Endothelial cell of umbilical vein (primary cell): ENCODE measurements around the gene SNCG. TPM values are rescaled to one million over a fixed set of nuclear protein-coding genes. Genes with fewer than 3 reads are reported as not detected.

Experiments used
- BruUV-seq: library from RNA; stranded (reverse); fragments of 400-500 nt; replicated peaks from 2 replicates; lab custom pipeline; 2021; lab: Mats Ljungman, UMichigan
- CTCF ChIA-PET: fragments of 300-600, 350-600 bp; sonication (Branson Sonifier 250); formaldehyde crosslinking; loops from one replicate; lab custom pipeline; 2021; ENCODE audit warnings: antibody characterized with exemption, inconsistent platforms; lab: Charles Lee
- POLR2A ChIA-PET: fragments of 300-600, 350-600 bp; sonication (Branson Sonifier 250); formaldehyde crosslinking; loops from one replicate; lab custom pipeline; 2021; ENCODE audit warnings: antibody characterized with exemption, inconsistent platforms; lab: Charles Lee
- DNase-seq: peaks from one replicate; pipeline ENCODE4 v3.0.0-alpha.2; 2011; ENCODE audit warnings: low read depth, low spot score
- FAIRE-seq: peaks from 2 replicates; lab custom pipeline; 2011; peaks lifted over from hg19 to GRCh38; lab: Jason Lieb, UNC
- H2AFZ ChIP-seq: 2 replicates; pipeline ENCODE4 v1.6.0; 2012; ENCODE audit warnings: low read depth, low read length, control low read depth, inconsistent platforms
- H3K27ac ChIP-seq: 2 replicates; pipeline ENCODE4 v1.5.1; 2011; ENCODE audit warnings: low read depth, mild to moderate bottlenecking, control low read depth, low read length, moderate library complexity; ENCODE audit not compliant: insufficient read depth
- H3K27me3 ChIP-seq, 2 experiments: 2 replicates each; pipeline versions ENCODE4 v1.6.0 to v1.6.1; 2011; ENCODE audit warnings: low read length in 2 of 2, mixed read lengths in 1 of 2; ENCODE audit not compliant: control insufficient read depth in 2 of 2, insufficient read depth in 2 of 2
- H3K36me3 ChIP-seq, 2 experiments: 2 replicates in 1 of 2; 3 replicates in 1 of 2; pipeline ENCODE4 v1.5.1; 2011; ENCODE audit warnings: low read length in 2 of 2, mild to moderate bottlenecking in 1 of 2, moderate library complexity in 1 of 2; ENCODE audit not compliant: control insufficient read depth in 2 of 2, insufficient read depth in 2 of 2; ENCODE audit errors: extremely low read depth in 1 of 2
- H3K4me1 ChIP-seq: 3 replicates; pipeline ENCODE4 v1.5.1; 2011; ENCODE audit warnings: mild to moderate bottlenecking, low read length; ENCODE audit not compliant: control insufficient read depth, insufficient read depth; ENCODE audit errors: extremely low read depth
- H3K4me2 ChIP-seq: 2 replicates; pipeline ENCODE4 v1.6.1; 2011; ENCODE audit warnings: low read length, control low read depth, mixed read lengths; ENCODE audit not compliant: insufficient read depth
- H3K4me3 ChIP-seq, 3 experiments: fragments of 200-600 bp in 1 of 3; sonication (generic), shearing (Covaris generic) in 1 of 3; replicated peaks in 1 of 3; 2 replicates each; pipeline ENCODE4 v1.5.1; 2011 to 2016; ENCODE audit warnings: control low read depth in 3 of 3, low read length in 3 of 3, mild to moderate bottlenecking in 2 of 3, inconsistent platforms in 1 of 3, low read depth in 1 of 3, moderate library complexity in 1 of 3; ENCODE audit not compliant: insufficient read depth in 1 of 3
- H3K79me2 ChIP-seq: 2 replicates; pipeline ENCODE4 v1.6.0; 2012; ENCODE audit warnings: low read length, inconsistent platforms; ENCODE audit not compliant: control insufficient read depth, insufficient read depth
- H3K9ac ChIP-seq: replicated peaks from 2 replicates; pipeline ENCODE3; 2011; ENCODE audit warnings: low read length, control low read depth; ENCODE audit not compliant: insufficient read depth; ENCODE audit errors: extremely low read depth
- H3K9me1 ChIP-seq: replicated peaks from 3 replicates; pipeline ENCODE4 v1.6.0; 2011; ENCODE audit warnings: mild to moderate bottlenecking, low read length; ENCODE audit not compliant: control insufficient read depth, insufficient read depth; ENCODE audit errors: extremely low read depth
- H3K9me3 ChIP-seq: replicated peaks from 2 replicates; pipeline ENCODE4 v1.5.1; 2012; ENCODE audit warnings: low read length, inconsistent platforms; ENCODE audit not compliant: control insufficient read depth, insufficient read depth
- H4K20me1 ChIP-seq: replicated peaks from 2 replicates; pipeline ENCODE3; 2011; ENCODE audit warnings: mild to moderate bottlenecking, low read length; ENCODE audit not compliant: control insufficient read depth, insufficient read depth; ENCODE audit errors: extremely low read depth
- CTCF ChIP-seq, 2 donors: IDR thresholded peaks; 1 replicate in 1 of 2; 2 replicates in 1 of 2; pipeline ENCODE4 v1.5.1; 2011; ENCODE audit warnings: low read length in 2 of 2, mild to moderate bottlenecking in 2 of 2, moderate library complexity in 2 of 2, control low read depth in 1 of 2, inconsistent platforms in 1 of 2, low read depth in 1 of 2; ENCODE audit not compliant: insufficient read depth in 1 of 2; ENCODE audit errors: extremely low read depth in 1 of 2
- EZH2 ChIP-seq: IDR thresholded peaks from 2 replicates; pipeline ENCODE4 v1.6.1; 2012; ENCODE audit warnings: borderline replicate concordance, low read depth, mild to moderate bottlenecking, moderate library complexity, low read length, inconsistent platforms; ENCODE audit not compliant: severe bottlenecking
- FOS ChIP-seq: IDR thresholded peaks from 2 replicates; pipeline ENCODE4 v1.6.1; 2011; ENCODE audit warnings: mild to moderate bottlenecking, low read length, moderate library complexity, borderline replicate concordance; ENCODE audit not compliant: insufficient read depth
- GATA2 ChIP-seq: IDR thresholded peaks from 2 replicates; pipeline ENCODE4 v1.7.0; 2011; ENCODE audit warnings: low read depth, mild to moderate bottlenecking, moderate library complexity, mixed read lengths, low read length; ENCODE audit not compliant: insufficient read length, insufficient read depth
- JUN ChIP-seq: IDR thresholded peaks from 2 replicates; pipeline ENCODE4 v1.6.1; 2011; ENCODE audit warnings: borderline replicate concordance, low read depth; ENCODE audit not compliant: insufficient read length, insufficient read depth
- MYC ChIP-seq: IDR thresholded peaks from one replicate; pipeline ENCODE4 v1.6.1; 2011; ENCODE audit warnings: mild to moderate bottlenecking, low read depth, low read length
- POLR2A ChIP-seq: IDR thresholded peaks from 2 replicates; pipeline ENCODE4 v1.6.1; 2012; ENCODE audit warnings: low read depth, mild to moderate bottlenecking, control low read depth, low read length
- POLR2AphosphoS5 ChIP-seq: IDR thresholded peaks from 2 replicates; pipeline ENCODE4 v1.6.1; 2012; ENCODE audit warnings: low read depth, mild to moderate bottlenecking, control low read depth, low read length, moderate library complexity; ENCODE audit not compliant: insufficient read depth
- dilution Hi-C: fragments of 300-500 bp; cut with MboI; formaldehyde crosslinking; loops from one replicate; pipeline ENCODE4 v1.15.0; 2019; ENCODE audit warnings: low sequenced_read_pairs; ENCODE audit not compliant: extremely low pct_ligation_motif_present
- intact Hi-C: fragments of 100-400 bp; cut with micrococcal nuclease; formaldehyde crosslinking; loops from one replicate; pipeline ENCODE4 v1.10.0; 2022
- polyA plus RNA-seq, 4 experiments: library from polyadenylated mRNA; depleted of rRNA in 3 of 4; stranded (reverse) in 3 of 4; unstranded in 1 of 4; fragments of >200 nt; gene quantifications; 2 replicates each; pipeline versions ENCODE4 v1.2.1 to v1.2.3, GENCODE V29; 2011 to 2012; ENCODE audit warnings: missing spikeins in 1 of 4
- total RNA-seq: library from RNA; stranded (reverse); gene quantifications from 2 replicates; pipeline ENCODE4 v1.2.3, GENCODE V29; 2021
- TF ChIP-seq, protein P1 (sequence below): IDR thresholded peaks from 2 replicates; pipeline ENCODE4 v1.6.1; 2011; ENCODE audit not compliant: insufficient read depth, insufficient read length

Gene SNCG
- total and polyA plus RNA-seq, 2 donors (not counting 3 experiments of a cell fraction or from before 2014, with no cell fraction given): 31.4 to 60.8 TPM

DNA sequence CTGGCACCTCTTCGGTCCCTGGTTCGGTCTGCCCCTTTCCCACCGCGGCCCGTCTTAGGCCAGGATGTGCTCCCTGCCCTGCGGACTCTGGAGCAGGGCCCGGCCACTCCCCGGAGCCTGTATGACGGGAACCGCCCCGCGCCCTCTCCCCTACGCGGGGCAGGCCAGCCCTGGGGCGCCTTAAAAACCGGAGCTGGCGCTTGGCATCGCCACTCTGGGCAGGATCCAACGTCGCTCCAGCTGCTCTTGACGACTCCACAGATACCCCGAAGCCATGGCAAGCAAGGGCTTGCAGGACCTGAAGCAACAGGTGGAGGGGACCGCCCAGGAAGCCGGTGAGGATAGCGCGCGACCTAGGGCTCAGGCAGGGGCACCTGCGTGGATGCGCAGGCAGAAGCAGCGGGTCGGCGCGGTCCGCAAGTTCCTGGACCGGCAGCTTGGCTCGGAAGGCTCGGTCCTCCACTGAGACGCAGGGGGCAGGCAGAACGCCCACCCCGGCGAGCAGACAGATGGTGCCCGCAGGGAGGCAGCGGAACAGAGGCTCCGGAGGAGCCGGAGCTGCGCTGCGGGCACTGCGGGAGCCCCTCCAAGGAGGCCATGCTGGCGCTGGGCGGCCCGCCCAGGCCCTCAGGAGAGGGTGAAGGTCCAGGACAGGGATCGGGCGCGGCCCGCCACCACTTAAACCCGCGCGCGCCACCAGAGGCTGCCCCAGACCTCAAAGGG, 10.0 kb downstream of the SNCG start, which contains the start of gene ADIRF:
ADIRF (plus strand) TSS at position 212 of the 723 bp plus-strand sequence; CDS start at position 275, 63 bp downstream.
- no peaks in the 10 kb centered on the region for H3K9me3 ChIP-seq
- no peaks in the 10 kb centered on the region for H4K20me1 ChIP-seq
- DNase-seq: peak; percentile 16
- ChIA-PET POLR2A (interaction anchor here (0.5 to 2.0 kb wide), 2 partner anchors 11 to 77 kb away, joined by 4 to 11 read pairs; partner anchors contain the start of genes MMRN2 and SNCG), CTCF (interaction anchor here (1.6 to 8.5 kb wide), 5 partner anchors 8 to 275 kb away, joined by 4 to 189 read pairs (median 23); partner anchors contain the start of genes MMRN2 and SNCG)
- H3K27me3 ChIP-seq: no peaks in the 10 kb centered on the region
- no peak within 1 kb of the TSS for H3K9ac ChIP-seq
- FAIRE-seq: no peak
- dilution Hi-C loops: no loop called here
- H3K4me2 ChIP-seq: peak within 1 kb of the TSS; percentile 49
- H3K4me1 ChIP-seq: peaks cover 55% of the 10 kb centered on the region
- no TSS peak for BruUV-seq
- H3K79me2 ChIP-seq: no peaks in the 10 kb centered on the region
- H3K9me1 ChIP-seq: no peaks in the 10 kb centered on the region
- H2AFZ ChIP-seq: peak within 1 kb of the TSS; percentile 56
- no peaks in the 10 kb centered on the region for H3K36me3 ChIP-seq
- H3K27ac ChIP-seq: peak within 1 kb of the TSS; percentile 16
- intact Hi-C loops: loop anchor here (2.0 kb wide), 1 partner anchor 116 kb away; no protein-coding TSS in a partner anchor
- TF ChIP-seq, protein P1, sequence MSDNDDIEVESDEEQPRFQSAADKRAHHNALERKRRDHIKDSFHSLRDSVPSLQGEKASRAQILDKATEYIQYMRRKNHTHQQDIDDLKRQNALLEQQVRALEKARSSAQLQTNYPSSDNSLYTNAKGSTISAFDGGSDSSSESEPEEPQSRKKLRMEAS: no peak
- TF ChIP-seq POLR2A (no peak), GATA2 (no peak), CTCF (IDR thresholded peaks at IDR 0.05; ENCODE audit: extremely low read depth in 1 of 2, insufficient read depth in 1 of 2, low read depth in 1 of 2, low read length in 2 of 2) (no peak), FOS (no peak), MYC (no peak), POLR2AphosphoS5 (no peak), JUN (no peak), EZH2 (no peak)
- H3K4me3 ChIP-seq: peak within 1 kb of the TSS in 1 of 3 experiments; percentile 11
